Dendritic cell treated with granulocyte-macrophage colony-stimulating factor and Interleukin-4, amounts not matched to agents 40 ng/mL and 50 ng/mL, for 4 days (primary cell): ENCODE data around the gene CYB561D2.

ENCODE experiments used
- H3K27ac Mint-ChIP-seq: one replicate; pipeline ENCODE4 v1.8.0; 2022; ENCODE audit warnings: mild to moderate bottlenecking, mixed read lengths
- H3K27me3 Mint-ChIP-seq: one replicate; pipeline ENCODE4 v1.8.0; 2022; ENCODE audit warnings: mild to moderate bottlenecking, mixed read lengths
- H3K36me3 Mint-ChIP-seq: one replicate; pipeline ENCODE4 v1.8.0; 2022; ENCODE audit warnings: low read depth, mixed read lengths
- H3K4me1 Mint-ChIP-seq: one replicate; pipeline ENCODE4 v1.8.0; 2022; ENCODE audit warnings: low read depth, mixed read lengths
- H3K4me3 Mint-ChIP-seq: one replicate; pipeline ENCODE4 v1.8.0; 2022; ENCODE audit warnings: mild to moderate bottlenecking, moderate library complexity, mixed read lengths
- H3K9me3 Mint-ChIP-seq: one replicate; pipeline ENCODE4 v1.8.0; 2022; ENCODE audit warnings: mixed read lengths
- intact Hi-C: fragments of 100-400 bp; cut with micrococcal nuclease; formaldehyde crosslinking; loops from one replicate; pipeline ENCODE4 v1.15.0; 2022

The CYB561D2 gene

GRCh38 chr3:50327943-50328691 is 22.5 kb upstream of the CYB561D2 start, which contains the start of gene TUSC2:
TUSC2 (minus strand) TSS chr3:50328223; CDS start chr3:50328099, 124 bp downstream.
- Mint-ChIP-seq H3K9me3 (no peaks in the 10 kb centered on the region), H3K27ac (peak within 1 kb of the TSS; percentile 76), H3K27me3 (no peaks in the 10 kb centered on the region), H3K4me1 (peaks cover 64% of the 10 kb centered on the region), H3K4me3 (peak within 1 kb of the TSS; percentile 75), H3K36me3 (peaks cover 71% of the 10 kb centered on the region)
- intact Hi-C loops: loop anchor here (1.0 kb wide), 1 partner anchor 9 kb away; no protein-coding TSS in a partner anchor

- no peaks in the 10 kb centered on the region for H3K27me3 Mint-ChIP-seq
- H3K36me3 Mint-ChIP-seq: peaks cover 88% of the 10 kb centered on the region
- peaks cover 55% of the 10 kb centered on the region for H3K4me1 Mint-ChIP-seq
- no peak overlapping the region for H3K27ac Mint-ChIP-seq
- intact Hi-C loops: no loop called here
- no peak overlapping the region for H3K4me3 Mint-ChIP-seq
- H3K9me3 Mint-ChIP-seq: no peaks in the 10 kb centered on the region
Observed at GRCh38 chr3:50330330-50330729, 20.3 kb upstream of the CYB561D2 start.

- Mint-ChIP-seq H3K36me3 (peaks cover 88% of the 10 kb centered on the region), H3K4me3 (no peak overlapping the region), H3K27me3 (no peaks in the 10 kb centered on the region), H3K4me1 (peaks cover 55% of the 10 kb centered on the region), H3K27ac (no peak overlapping the region), H3K9me3 (no peaks in the 10 kb centered on the region)
- intact Hi-C loops: no loop called here
Observed at GRCh38 chr3:50331364-50331907, 19.2 kb upstream of the CYB561D2 start.

GRCh38 chr3:50333744-50334328 is 16.8 kb upstream of the CYB561D2 start:
- no peak overlapping the region for H3K4me3 Mint-ChIP-seq
- H3K27me3 Mint-ChIP-seq: no peaks in the 10 kb centered on the region
- intact Hi-C loops: no loop called here
- H3K4me1 Mint-ChIP-seq: peaks cover 55% of the 10 kb centered on the region
- no peaks in the 10 kb centered on the region for H3K9me3 Mint-ChIP-seq
- H3K36me3 Mint-ChIP-seq: peaks cover 99% of the 10 kb centered on the region
- H3K27ac Mint-ChIP-seq: peak overlapping the region; percentile 59

- Mint-ChIP-seq H3K27ac (peak overlapping the region; percentile 59), H3K4me1 (peaks cover 57% of the 10 kb centered on the region), H3K4me3 (no peak overlapping the region), H3K9me3 (no peaks in the 10 kb centered on the region), H3K27me3 (no peaks in the 10 kb centered on the region), H3K36me3 (peaks cover 99% of the 10 kb centered on the region)
- intact Hi-C loops: loop anchor here (5.0 kb wide), 1 partner anchor 97 kb away; the partner anchor contains the start of gene GNAI2
Observed at GRCh38 chr3:50334339-50335075, 16.2 kb upstream of the CYB561D2 start.

- Mint-ChIP-seq H3K9me3 (no peaks in the 10 kb centered on the region), H3K4me3 (peak overlapping the region; percentile 78), H3K27me3 (no peaks in the 10 kb centered on the region), H3K36me3 (peaks cover 90% of the 10 kb centered on the region), H3K27ac (peak overlapping the region; percentile 96), H3K4me1 (peaks cover 51% of the 10 kb centered on the region)
- intact Hi-C loops: loop anchor here (1.0 to 5.0 kb wide), 3 partner anchors 8 to 99 kb away; partner anchors contain the start of genes GNAI2, IFRD2 and TUSC2
Observed at GRCh38 chr3:50336452-50337174, 14.0 kb upstream of the CYB561D2 start.

GRCh38 chr3:50337175-50337861 is 13.3 kb upstream of the CYB561D2 start:
- Mint-ChIP-seq H3K36me3 (peaks cover 83% of the 10 kb centered on the region), H3K27ac (peak overlapping the region; percentile 96), H3K4me3 (peak overlapping the region; percentile 78), H3K27me3 (no peaks in the 10 kb centered on the region), H3K4me1 (peaks cover 54% of the 10 kb centered on the region), H3K9me3 (no peaks in the 10 kb centered on the region)
- intact Hi-C loops: loop anchor here (1.0 to 5.0 kb wide), 3 partner anchors 9 to 100 kb away; partner anchors contain the start of genes GNAI2, IFRD2 and TUSC2

GRCh38 chr3:50338965-50339364 is 11.7 kb upstream of the CYB561D2 start:
- H3K27ac Mint-ChIP-seq: peak overlapping the region; percentile 96
- peaks cover 63% of the 10 kb centered on the region for H3K4me1 Mint-ChIP-seq
- H3K36me3 Mint-ChIP-seq: peaks cover 66% of the 10 kb centered on the region

GRCh38 chr3:50339485-50340146 is 11.0 kb upstream of the CYB561D2 start:
- Mint-ChIP-seq H3K36me3 (peaks cover 60% of the 10 kb centered on the region), H3K9me3 (no peaks in the 10 kb centered on the region), H3K27me3 (no peaks in the 10 kb centered on the region), H3K27ac (peak overlapping the region; percentile 96), H3K4me3 (peak overlapping the region; percentile 78), H3K4me1 (peaks cover 63% of the 10 kb centered on the region)
- intact Hi-C loops: loop anchor here (5.0 kb wide), 1 partner anchor 102 kb away; the partner anchor contains the start of gene GNAI2

More at GRCh38 chr3:50338965-50339364, 11.7 kb upstream of the CYB561D2 start:
- H3K4me3 Mint-ChIP-seq: peak overlapping the region; percentile 78
- intact Hi-C loops: loop anchor here (5.0 kb wide), 1 partner anchor 102 kb away; the partner anchor contains the start of gene GNAI2
- H3K27me3 Mint-ChIP-seq: no peaks in the 10 kb centered on the region
- H3K9me3 Mint-ChIP-seq: no peaks in the 10 kb centered on the region

- Mint-ChIP-seq H3K9me3 (no peaks in the 10 kb centered on the region), H3K36me3 (peaks cover 55% of the 10 kb centered on the region)
- intact Hi-C loops: no loop called here
Observed at GRCh38 chr3:50340147-50340447, 10.6 kb upstream of the CYB561D2 start.

GRCh38 chr3:50340448-50341329 is 10.0 kb upstream of the CYB561D2 start, which contains the start of gene RASSF1:
RASSF1 (minus strand) TSS chr3:50340836; CDS start chr3:50340805, 31 bp downstream.
- no peaks in the 10 kb centered on the region for H3K9me3 Mint-ChIP-seq
- H3K36me3 Mint-ChIP-seq: peaks cover 49% of the 10 kb centered on the region
- H3K4me1 Mint-ChIP-seq: peaks cover 69% of the 10 kb centered on the region
- H3K27me3 Mint-ChIP-seq: no peaks in the 10 kb centered on the region
- H3K27ac Mint-ChIP-seq: peak within 1 kb of the TSS; percentile 96
- intact Hi-C loops: no loop called here
- H3K4me3 Mint-ChIP-seq: peak within 1 kb of the TSS; percentile 78

More at GRCh38 chr3:50340147-50340447, 10.6 kb upstream of the CYB561D2 start:
- Mint-ChIP-seq H3K4me3 (peak overlapping the region; percentile 78), H3K4me1 (peaks cover 67% of the 10 kb centered on the region), H3K27ac (peak overlapping the region; percentile 96), H3K27me3 (no peaks in the 10 kb centered on the region)
